Osteocyte (in vitro differentiated cells): ENCODE measurements around the gene E2F3. TPM values are rescaled to one million over a fixed set of nuclear protein-coding genes. Genes with fewer than 3 reads are reported as not detected.
A peak's percentile ranks its signal among the peaks of the same experiment; 100 is the strongest.

Experiments used
- DNase-seq: peaks from one replicate; pipeline ENCODE4 v3.0.0; 2021; ENCODE audit warnings: mixed read lengths; ENCODE audit not compliant: unreplicated experiment; ENCODE audit errors: extremely low spot score
- H3K27ac Mint-ChIP-seq: one replicate; pipeline ENCODE4 v1.8.0; 2021; ENCODE audit warnings: mild to moderate bottlenecking, mixed read lengths; ENCODE audit not compliant: unreplicated experiment
- H3K27me3 Mint-ChIP-seq: one replicate; pipeline ENCODE4 v1.8.0; 2021; ENCODE audit warnings: mixed read lengths; ENCODE audit not compliant: unreplicated experiment
- H3K36me3 Mint-ChIP-seq: one replicate; pipeline ENCODE4 v1.8.0; 2021; ENCODE audit warnings: mixed read lengths; ENCODE audit not compliant: unreplicated experiment
- H3K4me1 Mint-ChIP-seq: one replicate; pipeline ENCODE4 v1.8.0; 2021; ENCODE audit warnings: mixed read lengths; ENCODE audit not compliant: unreplicated experiment
- H3K4me3 Mint-ChIP-seq: one replicate; pipeline ENCODE4 v1.8.0; 2021; ENCODE audit warnings: mild to moderate bottlenecking, moderate library complexity, mixed read lengths; ENCODE audit not compliant: unreplicated experiment
- H3K9me3 Mint-ChIP-seq: one replicate; pipeline ENCODE4 v1.8.0; 2021; ENCODE audit warnings: mixed read lengths; ENCODE audit not compliant: unreplicated experiment
- CTCF ChIP-seq: fragments of 200-600 bp; sonication (generic); IDR thresholded peaks from 2 replicates; pipeline ENCODE4 v1.5.0; 2021; ENCODE audit warnings: antibody characterized with exemption, mild to moderate bottlenecking, moderate library complexity
- total RNA-seq: library from RNA; stranded (reverse); gene quantifications from 2 replicates; pipeline ENCODE4 v1.2.1, GENCODE V29; 2021

Gene E2F3
- total RNA-seq, 1 donor from 2014 or later: 12.0 TPM

GRCh38 chr6:20427856-20428255 is 26.2 kb downstream of the E2F3 start:
- Mint-ChIP-seq H3K27ac (no peak overlapping the region), H3K9me3 (no peaks in the 10 kb centered on the region), H3K36me3 (peaks cover 13% of the 10 kb centered on the region), H3K4me3 (no peak overlapping the region), H3K27me3 (no peaks in the 10 kb centered on the region), H3K4me1 (peaks cover 10% of the 10 kb centered on the region)
- TF ChIP-seq CTCF: no peak
- no peak for DNase-seq

GRCh38 chr6:20432692-20433091 is 31.0 kb downstream of the E2F3 start:
- H3K4me3 Mint-ChIP-seq: no peak overlapping the region
- peaks cover 10% of the 10 kb centered on the region for H3K36me3 Mint-ChIP-seq
- peaks cover 9% of the 10 kb centered on the region for H3K4me1 Mint-ChIP-seq
- TF ChIP-seq CTCF: no peak
- no peaks in the 10 kb centered on the region for H3K27me3 Mint-ChIP-seq
- no peaks in the 10 kb centered on the region for H3K9me3 Mint-ChIP-seq
- no peak overlapping the region for H3K27ac Mint-ChIP-seq
- DNase-seq: no peak

- no peaks in the 10 kb centered on the region for H3K27me3 Mint-ChIP-seq
- no peaks in the 10 kb centered on the region for H3K9me3 Mint-ChIP-seq
- TF ChIP-seq CTCF: no peak
- H3K4me3 Mint-ChIP-seq: no peak overlapping the region
- no peak overlapping the region for H3K27ac Mint-ChIP-seq
- no peak for DNase-seq
- peaks cover 13% of the 10 kb centered on the region for H3K4me1 Mint-ChIP-seq
- H3K36me3 Mint-ChIP-seq: peaks cover 9% of the 10 kb centered on the region
Observed at GRCh38 chr6:20433321-20433720, 31.6 kb downstream of the E2F3 start.

GRCh38 chr6:20433929-20434328 is 32.2 kb downstream of the E2F3 start:
- peaks cover 9% of the 10 kb centered on the region for H3K36me3 Mint-ChIP-seq
- no peak for DNase-seq
- no peak overlapping the region for H3K4me3 Mint-ChIP-seq
- no peaks in the 10 kb centered on the region for H3K9me3 Mint-ChIP-seq
- no peaks in the 10 kb centered on the region for H3K27me3 Mint-ChIP-seq
- peak overlapping the region; percentile 23 for H3K27ac Mint-ChIP-seq
- TF ChIP-seq CTCF: no peak
- peaks cover 15% of the 10 kb centered on the region for H3K4me1 Mint-ChIP-seq

- H3K4me3 Mint-ChIP-seq: no peak overlapping the region
- peaks cover 22% of the 10 kb centered on the region for H3K4me1 Mint-ChIP-seq
- H3K27ac Mint-ChIP-seq: no peak overlapping the region
- TF ChIP-seq CTCF: no peak
- H3K9me3 Mint-ChIP-seq: no peaks in the 10 kb centered on the region
- H3K27me3 Mint-ChIP-seq: no peaks in the 10 kb centered on the region
- DNase-seq: no peak
- H3K36me3 Mint-ChIP-seq: peaks cover 9% of the 10 kb centered on the region
Observed at GRCh38 chr6:20434766-20435165, 33.1 kb downstream of the E2F3 start.
